Activated naive CD4-positive, alpha-beta T cell treated with anti-CD3 and anti-CD28 coated beads for 36 hours (primary cell): Measurements from ENCODE around the gene DNAJC3. TPM values are rescaled to one million over a fixed set of nuclear protein-coding genes. Genes with fewer than 3 reads are reported as not detected.
"Not testable (repeated sequence)": the region's sequence is repeated elsewhere in the genome, so short reads cannot be mapped to it uniquely, and the experiment has no call there.

Source experiments
- CTCF ChIA-PET: fragments of 350-600 bp; sonication (Branson Sonifier 250); formaldehyde crosslinking; loops from one replicate; lab custom pipeline; 2021; ENCODE audit warnings: antibody characterized with exemption; lab: Charles Lee
- DNase-seq: peaks from one replicate; pipeline ENCODE4 v3.0.0-alpha.2; 2020
- H3K27ac Mint-ChIP-seq: one replicate; pipeline ENCODE4 v1.8.0; 2021; ENCODE audit warnings: mild to moderate bottlenecking, mixed read lengths
- H3K27me3 Mint-ChIP-seq: one replicate; pipeline ENCODE4 v1.8.0; 2021; ENCODE audit warnings: low read depth, mixed read lengths
- H3K36me3 Mint-ChIP-seq: one replicate; pipeline ENCODE4 v1.8.0; 2021; ENCODE audit warnings: low read depth, mixed read lengths
- H3K4me1 Mint-ChIP-seq: one replicate; pipeline ENCODE4 v1.8.0; 2021; ENCODE audit warnings: low read depth, mixed read lengths
- H3K4me3 Mint-ChIP-seq: one replicate; pipeline ENCODE4 v1.8.0; 2021; ENCODE audit warnings: mild to moderate bottlenecking, moderate library complexity, mixed read lengths
- H3K9me3 Mint-ChIP-seq: one replicate; pipeline ENCODE4 v1.8.0; 2021; ENCODE audit warnings: mixed read lengths
- intact Hi-C: fragments of 100-400 bp; cut with micrococcal nuclease; formaldehyde crosslinking; loops from one replicate; pipeline ENCODE4 v1.15.1; 2023
- total RNA-seq, 2 experiments: library from RNA; stranded (reverse); gene quantifications; one replicate each; pipeline ENCODE4 v1.2.3, GENCODE V29; 2021

DNAJC3 gene
- total RNA-seq, 2 experiments from 2014 or later = 13.8 to 14.0 TPM

- Mint-ChIP-seq H3K27me3 (peaks cover 42% of the 10 kb centered on the region), H3K9me3 (no peaks in the 10 kb centered on the region), H3K36me3 (no peaks in the 10 kb centered on the region), H3K4me3 (peak within 1 kb of the TSS; percentile 63), H3K27ac (no peak within 1 kb of the TSS), H3K4me1 (peaks cover 5% of the 10 kb centered on the region)
- CTCF ChIA-PET = no interaction called here
- DNase-seq = peak; percentile 32
- intact Hi-C loops = no loop called here
These were observed 32.3 kb upstream of the DNAJC3 start, which contains the start of gene DZIP1 for GRCh38 chr13:95644601-95645052. Gene DZIP1 (minus strand): TSS chr13:95644706. CDS start chr13:95642029, 2,677 bp downstream.

- intact Hi-C loops = no loop called here
- peaks cover 5% of the 10 kb centered on the region for H3K4me1 Mint-ChIP-seq
These were observed 29.6 kb upstream of the DNAJC3 start for GRCh38 chr13:95647321-95647720.

DNA sequence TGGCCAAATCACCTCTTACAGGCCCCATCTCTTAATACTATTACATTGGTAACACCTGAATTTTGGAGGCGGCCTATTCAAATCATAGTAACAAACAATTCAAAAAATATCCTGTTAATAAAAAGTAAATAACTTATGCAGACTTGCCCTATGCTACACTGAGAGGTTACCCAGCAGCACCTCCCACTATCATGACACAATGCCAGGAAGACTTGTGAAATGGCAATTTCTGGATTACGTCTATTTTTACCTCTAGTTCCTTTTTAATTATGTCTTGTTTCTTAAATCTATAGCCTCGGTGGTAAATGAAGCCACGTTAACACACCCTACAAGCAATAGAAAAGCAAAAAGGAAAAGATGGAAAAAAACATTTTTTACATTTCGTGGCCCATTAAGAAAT is 26.2 kb upstream of the DNAJC3 start:
- H3K4me1 Mint-ChIP-seq = no peaks in the 10 kb centered on the region
- no peaks in the 10 kb centered on the region for H3K36me3 Mint-ChIP-seq
- DNase-seq = no peak
- H3K27ac Mint-ChIP-seq = no peak overlapping the region
- H3K4me3 Mint-ChIP-seq = no peak overlapping the region
- peaks cover 11% of the 10 kb centered on the region for H3K27me3 Mint-ChIP-seq
- intact Hi-C loops = no loop called here
- CTCF ChIA-PET = interaction anchor here (0.7 kb wide), 1 partner anchor 1576 kb away, joined by 4 read pairs; no protein-coding TSS in a partner anchor
- no peaks in the 10 kb centered on the region for H3K9me3 Mint-ChIP-seq

More at GRCh38 chr13:95647321-95647720, 29.6 kb upstream of the DNAJC3 start:
- Mint-ChIP-seq H3K27ac (no peak overlapping the region), H3K4me3 (no peak overlapping the region), H3K9me3 (no peaks in the 10 kb centered on the region), H3K36me3 (no peaks in the 10 kb centered on the region), H3K27me3 (peaks cover 27% of the 10 kb centered on the region)
- CTCF ChIA-PET = interaction anchor here (1.6 kb wide), 1 partner anchor 13 kb away, joined by 4 read pairs; no protein-coding TSS in a partner anchor
- no peak for DNase-seq

DNA sequence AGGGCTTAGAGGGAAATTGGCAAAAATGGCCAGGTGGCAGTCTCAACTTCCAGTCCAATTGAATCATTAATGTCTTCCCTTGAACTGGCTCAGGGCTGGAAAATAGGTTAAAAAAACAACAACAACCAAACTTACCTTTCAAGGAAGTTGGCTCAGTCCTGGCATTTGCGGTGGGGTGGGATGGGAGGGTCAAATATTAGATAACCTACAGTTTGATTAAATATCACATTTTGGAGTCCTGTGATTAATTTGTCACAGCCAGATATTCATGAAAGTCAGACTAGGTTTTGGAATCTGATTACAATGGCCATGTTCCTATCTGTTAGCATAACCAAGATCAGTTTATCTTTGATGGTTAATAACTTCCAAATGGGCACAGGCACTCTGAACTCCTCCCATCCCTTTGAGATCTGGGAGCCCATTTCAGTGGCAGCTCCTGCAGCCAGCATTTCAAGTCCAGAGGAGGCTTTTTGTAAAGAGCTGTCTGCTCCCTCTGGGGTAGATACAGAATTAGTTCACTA is 24.6 kb upstream of the DNAJC3 start:
- H3K27ac Mint-ChIP-seq = no peak overlapping the region
- CTCF ChIA-PET = interaction anchor here (1.1 kb wide), 1 partner anchor 182 kb away, joined by 3 read pairs; no protein-coding TSS in a partner anchor

DNA sequence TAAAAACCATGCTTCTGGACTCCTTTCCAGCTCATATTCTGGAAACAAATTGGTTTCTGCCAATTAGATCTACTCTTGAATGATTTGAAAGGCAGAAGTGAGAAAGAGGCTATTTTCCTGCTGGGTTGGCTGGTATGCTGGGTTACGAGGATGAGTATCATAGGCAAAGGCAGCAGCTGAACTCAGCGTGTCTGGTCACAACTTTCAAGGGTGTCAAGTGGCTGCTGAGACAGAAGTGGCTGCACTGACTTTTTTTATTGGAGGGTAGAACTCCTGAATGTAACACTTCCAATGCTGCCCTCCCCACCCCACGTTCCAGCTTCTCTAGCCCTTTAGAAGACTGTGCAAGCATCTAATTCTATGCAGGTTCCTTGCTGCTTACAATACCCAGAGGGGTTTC is 24.1 kb upstream of the DNAJC3 start:
- CTCF ChIA-PET = interaction anchor here (1.1 kb wide), 1 partner anchor 181 kb away, joined by 3 read pairs; no protein-coding TSS in a partner anchor
- Mint-ChIP-seq H3K9me3 (no peaks in the 10 kb centered on the region), H3K27ac (no peak overlapping the region), H3K36me3 (no peaks in the 10 kb centered on the region), H3K27me3 (peaks cover 3% of the 10 kb centered on the region), H3K4me3 (no peak overlapping the region), H3K4me1 (no peaks in the 10 kb centered on the region)
- intact Hi-C loops = no loop called here
- no peak for DNase-seq

More for the DNA sequence above, 24.6 kb upstream of the DNAJC3 start:
- H3K9me3 Mint-ChIP-seq = no peaks in the 10 kb centered on the region
- H3K27me3 Mint-ChIP-seq = peaks cover 5% of the 10 kb centered on the region
- no peaks in the 10 kb centered on the region for H3K4me1 Mint-ChIP-seq
- H3K36me3 Mint-ChIP-seq = no peaks in the 10 kb centered on the region
- H3K4me3 Mint-ChIP-seq = no peak overlapping the region
- intact Hi-C loops = no loop called here
- DNase-seq = no peak

- Mint-ChIP-seq H3K9me3 (no peaks in the 10 kb centered on the region), H3K4me1 (no peaks in the 10 kb centered on the region), H3K27ac (no peak overlapping the region), H3K27me3 (peaks cover 6% of the 10 kb centered on the region), H3K36me3 (no peaks in the 10 kb centered on the region), H3K4me3 (no peak overlapping the region)
- no peak for DNase-seq
- intact Hi-C loops = no loop called here
- CTCF ChIA-PET = interaction anchor here (1.4 kb wide), 1 partner anchor 31 kb away, joined by 5 read pairs; no protein-coding TSS in a partner anchor
These were observed 20.4 kb upstream of the DNAJC3 start for GRCh38 chr13:95656386-95657015.

DNA sequence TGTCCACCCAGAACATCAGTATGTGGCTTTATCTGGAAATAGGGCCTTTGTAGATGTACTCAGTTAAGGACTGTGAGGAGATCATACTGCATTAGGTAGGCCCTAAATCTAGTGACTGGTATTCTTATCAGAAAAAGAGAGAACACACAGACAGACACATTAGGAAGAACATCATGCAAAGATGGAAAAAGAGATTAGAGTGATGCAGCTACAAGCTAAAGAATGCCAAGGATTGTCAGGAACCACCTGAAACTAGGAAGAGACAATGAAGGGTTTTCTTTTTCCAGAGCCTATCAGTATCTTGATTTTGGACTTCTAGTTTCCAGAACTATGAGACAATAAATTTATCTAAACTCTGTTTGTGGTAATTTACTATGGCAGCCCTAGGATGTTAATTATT is 17.4 kb upstream of the DNAJC3 start:
- CTCF ChIA-PET = interaction anchor here (1.4 to 3.9 kb wide), 3 partner anchors 35 to 174 kb away, joined by 3 to 28 read pairs (median 9); no protein-coding TSS in a partner anchor
- intact Hi-C loops = no loop called here
- H3K9me3 Mint-ChIP-seq = peaks cover 7% of the 10 kb centered on the region
- no peak for DNase-seq
- no peak overlapping the region for H3K4me3 Mint-ChIP-seq
- H3K36me3 Mint-ChIP-seq = no peaks in the 10 kb centered on the region
- H3K27me3 Mint-ChIP-seq = peaks cover 14% of the 10 kb centered on the region
- no peaks in the 10 kb centered on the region for H3K4me1 Mint-ChIP-seq
- H3K27ac Mint-ChIP-seq = no peak overlapping the region

DNA sequence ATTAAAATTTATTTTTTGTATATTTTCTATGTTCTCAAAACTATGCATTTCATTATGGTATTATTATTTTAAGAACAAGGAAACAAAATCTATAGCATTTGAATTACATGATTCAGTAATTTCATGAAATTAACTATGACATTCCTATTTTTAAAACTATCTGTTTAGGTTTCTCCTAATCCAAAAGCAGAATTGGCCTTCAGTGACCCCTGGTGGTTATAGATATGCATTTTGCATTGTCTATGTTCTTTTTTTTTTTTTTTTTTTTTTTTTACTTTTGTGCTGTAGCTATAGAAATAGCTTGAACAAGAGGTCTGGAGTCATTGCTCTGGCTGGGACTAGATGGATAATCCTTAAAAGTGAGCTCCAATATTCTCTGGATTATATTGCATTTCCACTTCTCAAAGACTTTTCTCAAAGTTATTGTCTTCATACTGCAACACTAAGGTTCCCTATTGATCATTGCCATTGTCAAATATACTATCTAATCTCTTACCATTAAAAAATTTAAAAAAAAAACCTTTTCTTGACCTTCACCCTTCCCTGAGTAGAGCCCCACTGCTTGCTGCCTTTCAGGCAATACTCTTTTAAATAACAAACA is 15.9 kb upstream of the DNAJC3 start:
- intact Hi-C loops = loop anchor here (1.0 to 2.0 kb wide), 4 partner anchors 37 to 173 kb away; no protein-coding TSS in a partner anchor
- peaks cover 12% of the 10 kb centered on the region for H3K27me3 Mint-ChIP-seq
- no peak overlapping the region for H3K27ac Mint-ChIP-seq
- CTCF ChIA-PET = interaction anchor here (0.6 to 3.9 kb wide), 14 partner anchors 14 to 1084 kb away, joined by 3 to 28 read pairs (median 5); no protein-coding TSS in a partner anchor
- H3K9me3 Mint-ChIP-seq = peaks cover 20% of the 10 kb centered on the region
- no peak overlapping the region for H3K4me3 Mint-ChIP-seq
- no peaks in the 10 kb centered on the region for H3K36me3 Mint-ChIP-seq
- DNase-seq = peak; percentile 36
- H3K4me1 Mint-ChIP-seq = no peaks in the 10 kb centered on the region

DNA sequence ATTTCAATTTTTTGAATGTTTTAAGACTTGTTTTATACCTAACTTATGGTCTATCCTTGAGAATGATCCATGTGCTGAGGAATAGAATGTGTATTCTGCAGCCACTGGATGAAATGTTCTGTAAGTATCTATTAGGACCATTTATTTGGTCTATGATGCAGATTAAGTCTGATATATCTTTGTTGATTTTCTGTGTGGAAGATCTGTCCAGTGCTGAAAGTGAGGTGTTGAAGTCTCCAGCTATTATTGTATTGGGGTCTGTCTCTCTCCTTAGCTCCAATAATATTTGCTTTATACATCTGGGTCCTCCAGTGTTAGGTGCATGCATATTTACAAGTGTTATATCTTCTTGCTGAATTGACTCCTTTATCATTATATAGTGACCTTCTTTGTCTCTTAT is 9.7 kb upstream of the DNAJC3 start:
- Mint-ChIP-seq H3K9me3 (peaks cover 67% of the 10 kb centered on the region), H3K36me3 (peaks cover 14% of the 10 kb centered on the region)
- H3K4me1 Mint-ChIP-seq, DNase-seq, H3K27me3 Mint-ChIP-seq, H3K4me3 Mint-ChIP-seq, intact Hi-C loops, H3K27ac Mint-ChIP-seq, CTCF ChIA-PET: not testable (repeated sequence)

GRCh38 chr13:95671597-95671996 is 5.3 kb upstream of the DNAJC3 start:
- Mint-ChIP-seq H3K36me3 (peaks cover 24% of the 10 kb centered on the region), H3K27me3 (no peaks in the 10 kb centered on the region), H3K4me1 (peaks cover 17% of the 10 kb centered on the region), H3K4me3 (no peak overlapping the region), H3K27ac (no peak overlapping the region), H3K9me3 (peaks cover 50% of the 10 kb centered on the region)
- CTCF ChIA-PET = interaction anchor here (1.4 kb wide), 1 partner anchor 48 kb away, joined by 5 read pairs; no protein-coding TSS in a partner anchor
- intact Hi-C loops = loop anchor here (10.0 kb wide), 1 partner anchor 1553 kb away; the partner anchor contains the start of gene MBNL2
- no peak for DNase-seq

- Mint-ChIP-seq H3K27me3 (no peaks in the 10 kb centered on the region), H3K4me3 (peak overlapping the region; percentile 93), H3K4me1 (peaks cover 46% of the 10 kb centered on the region), H3K9me3 (peaks cover 15% of the 10 kb centered on the region), H3K27ac (peak overlapping the region; percentile 86), H3K36me3 (peaks cover 17% of the 10 kb centered on the region)
- DNase-seq = peak; percentile 56
- CTCF ChIA-PET = interaction anchor here (0.8 to 0.9 kb wide), 2 partner anchors 12 to 52 kb away, joined by 3 to 4 read pairs; no protein-coding TSS in a partner anchor
- intact Hi-C loops = loop anchor here (1.0 to 10.0 kb wide), 8 partner anchors 39 to 1549 kb away; partner anchors contain the start of genes ABCC4, GPR180 and MBNL2
These were observed 706 bp upstream of the DNAJC3 start for GRCh38 chr13:95676105-95676761.
